Testis (tissue), 3 donors: ENCODE data around the gene G3BP2. TPM values are rescaled to one million over a fixed set of nuclear protein-coding genes. Genes with fewer than 3 reads are reported as not detected.

Experiments used
- DNase-seq: peaks from one replicate; pipeline ENCODE4 v3.0.0-alpha.2; 2019
- H3K27ac ChIP-seq, 2 donors: fragments of 200-600 bp; sonication (generic); one replicate each; pipeline ENCODE4 v1.5.1; 2019
- H3K27me3 ChIP-seq: fragments of 200-600 bp; sonication (generic); one replicate; pipeline ENCODE4 v1.5.1; 2019
- H3K36me3 ChIP-seq: fragments of 200-600 bp; sonication (generic); one replicate; pipeline ENCODE4 v1.5.1; 2017; ENCODE audit warnings: low read depth; ENCODE audit errors: missing control alignments
- H3K4me1 ChIP-seq: fragments of 200-600 bp; sonication (generic); one replicate; pipeline ENCODE4 v1.5.1; 2019
- H3K4me3 ChIP-seq, 2 donors: fragments of 200-600 bp; sonication (generic); one replicate each; pipeline ENCODE4 v1.5.1; 2017 to 2019
- H3K9me3 ChIP-seq: fragments of 200-600 bp; sonication (generic); one replicate; pipeline ENCODE4 v1.5.1; 2017
- CTCF ChIP-seq, 3 experiments: fragments of 450-650 bp in 2 of 3; fragments of 200-600 bp in 1 of 3; sonication (generic) in 1 of 3; IDR thresholded peaks; one replicate each; pipeline ENCODE4 v1.5.1; 2016 to 2019; ENCODE audit warnings: antibody characterized with exemption in 3 of 3, mild to moderate bottlenecking in 2 of 3, moderate library complexity in 1 of 3
- POLR2A ChIP-seq: fragments of 450-650 bp; IDR thresholded peaks from one replicate; pipeline ENCODE4 v1.6.1; 2017; ENCODE audit warnings: antibody characterized with exemption, mild to moderate bottlenecking, moderate library complexity
- WGBS, 2 donors: methylation state at CpG; one replicate each; pipeline ENCODE4 v1.1.5; 2018; 5-methylcytosine and 5-hydroxymethylcytosine counted together
- intact Hi-C: fragments of 100-400 bp; cut with DNase I; formaldehyde crosslinking; loops from one replicate; pipeline ENCODE4 v1.15.1; 2023; ENCODE audit warnings: low total_unique reads
- polyA plus RNA-seq: library from polyadenylated mRNA; stranded (reverse); fragments of 350-450 nt; fragmentation: Illumina TruSeq; extraction: RNeasy Lipid Tissue Mini Kit (QIAGEN cat#74804); gene quantifications from one replicate; pipeline ENCODE4 v1.2.3, GENCODE V29; 2014; ENCODE audit warnings: low read depth, low replicate concordance; ENCODE audit not compliant: insufficient read depth
- total RNA-seq, 2 donors: library from RNA; depleted of rRNA; stranded (reverse); fragments of >200 nt; gene quantifications; one replicate each; pipeline ENCODE4 v1.2.3, GENCODE V29; 2016

Gene G3BP2
- total and polyA plus RNA-seq, 3 donors from 2014 or later: 102 to 134 (median 105) TPM

- no peak for DNase-seq
- Histone ChIP-seq H3K36me3 (no peaks in the 10 kb centered on the region), H3K4me1 (no peaks in the 10 kb centered on the region), H3K9me3 (no peaks in the 10 kb centered on the region), H3K4me3 (no peak overlapping the region), H3K27ac (no peak overlapping the region), H3K27me3 (no peaks in the 10 kb centered on the region)
- TF ChIP-seq POLR2A: no peak
- no peak for TF ChIP-seq CTCF (IDR thresholded peaks at IDR 0.05)
- intact Hi-C loops: no loop called here
- 87 to 92% methylated on average over 2 of the region's 2 CpGs for WGBS, 2 donors
These were observed 12.5 kb upstream of the G3BP2 start for GRCh38 chr4:75685546-75686189.

GRCh38 chr4:75683482-75684155, 10.4 kb upstream of the G3BP2 start:
- DNase-seq: no peak
- intact Hi-C loops: no loop called here
- H3K27me3 ChIP-seq: no peaks in the 10 kb centered on the region
- H3K36me3 ChIP-seq: no peaks in the 10 kb centered on the region
- H3K9me3 ChIP-seq: no peaks in the 10 kb centered on the region
- H3K4me1 ChIP-seq: no peaks in the 10 kb centered on the region
- no peak for TF ChIP-seq POLR2A
- TF ChIP-seq CTCF (IDR thresholded peaks at IDR 0.05): no peak
- H3K27ac ChIP-seq: no peak overlapping the region
- 92 to 97% methylated on average over 6 of the region's 6 CpGs for WGBS, 2 donors
- H3K4me3 ChIP-seq: no peak overlapping the region

- 84 to 85% methylated on average over 3 of the region's 3 CpGs for WGBS, 2 donors
- Histone ChIP-seq H3K4me3 (no peak overlapping the region), H3K4me1 (no peaks in the 10 kb centered on the region), H3K36me3 (no peaks in the 10 kb centered on the region), H3K9me3 (no peaks in the 10 kb centered on the region), H3K27me3 (no peaks in the 10 kb centered on the region), H3K27ac (no peak overlapping the region)
- intact Hi-C loops: loop anchor here (10.0 kb wide), 1 partner anchor 45 kb away; the partner anchor contains the start of gene USO1
- TF ChIP-seq CTCF (IDR thresholded peaks at IDR 0.05) (no peak), POLR2A (no peak)
- no peak for DNase-seq
These were observed 6.8 kb upstream of the G3BP2 start for GRCh38 chr4:75679876-75680575.

GRCh38 chr4:75678965-75679364, 5.8 kb upstream of the G3BP2 start:
- no peak for DNase-seq
- no peaks in the 10 kb centered on the region for H3K36me3 ChIP-seq
- H3K27me3 ChIP-seq: no peaks in the 10 kb centered on the region
- intact Hi-C loops: loop anchor here (10.0 kb wide), 1 partner anchor 46 kb away; the partner anchor contains the start of gene USO1
- H3K4me3 ChIP-seq: no peak overlapping the region
- H3K4me1 ChIP-seq: no peaks in the 10 kb centered on the region
- H3K9me3 ChIP-seq: no peaks in the 10 kb centered on the region
- no peak overlapping the region for H3K27ac ChIP-seq
- no peak for TF ChIP-seq POLR2A
- TF ChIP-seq CTCF (IDR thresholded peaks at IDR 0.05): no peak
